Thyroid gland (tissue), 4 donors: Measurements from ENCODE around the gene S1PR1. TPM values are rescaled to one million over a fixed set of nuclear protein-coding genes. Genes with fewer than 3 reads are reported as not detected.

Experiments used
- DNase-seq, 2 donors: peaks; one replicate each; pipeline ENCODE4 v3.0.0-alpha.2; 2019
- H3K27ac ChIP-seq, 3 donors: fragments of 200-600 bp; sonication (generic); 1 replicate in 2 of 3; 2 replicates in 1 of 3; pipeline ENCODE4 v1.5.1; 2016 to 2019; ENCODE audit warnings: mild to moderate bottlenecking in 1 of 3, moderate library complexity in 1 of 3
- H3K27me3 ChIP-seq: fragments of 200-600 bp; sonication (generic); one replicate; pipeline ENCODE4 v1.5.1; 2019
- H3K36me3 ChIP-seq, 2 donors: fragments of 200-600 bp; sonication (generic); one replicate each; pipeline ENCODE4 v1.5.1; 2016 to 2019
- H3K4me1 ChIP-seq, 2 donors: fragments of 200-600 bp; sonication (generic); one replicate each; pipeline ENCODE4 v1.5.1; 2017 to 2019
- H3K4me3 ChIP-seq, 3 donors: fragments of 200-600 bp; sonication (generic); replicated peaks in 1 of 3; 1 replicate in 2 of 3; 2 replicates in 1 of 3; pipeline ENCODE4 v1.5.1; 2016; ENCODE audit warnings: mild to moderate bottlenecking in 1 of 3
- H3K9me3 ChIP-seq: fragments of 200-600 bp; sonication (generic); one replicate; pipeline ENCODE4 v1.5.1; 2017
- POLR2A ChIP-seq, 2 donors: fragments of 450-650 bp; IDR thresholded peaks; one replicate each; pipeline ENCODE4 v1.6.1; 2017; ENCODE audit warnings: antibody characterized with exemption in 2 of 2, mild to moderate bottlenecking in 2 of 2, moderate library complexity in 1 of 2
- WGBS, 2 donors: methylation state at CpG; one replicate each; pipeline ENCODE4 v1.1.5; 2017; 5-methylcytosine and 5-hydroxymethylcytosine counted together
- intact Hi-C: fragments of 100-400 bp; cut with DNase I; formaldehyde crosslinking; loops from one replicate; pipeline ENCODE4 v1.15.1; 2023
- total RNA-seq, 4 donors: library from RNA; depleted of rRNA; stranded (reverse); fragments of >200 nt; gene quantifications; one replicate each; pipeline ENCODE4 v1.2.3, GENCODE V29; 2016
- TF ChIP-seq, protein P1 (sequence below), 6 experiments: fragments of 200-600 bp in 3 of 6; fragments of 450-650 bp in 3 of 6; sonication (generic) in 3 of 6; IDR thresholded peaks; one replicate each; pipeline ENCODE4 v1.5.1; 2016 to 2019; ENCODE audit warnings: antibody characterized with exemption in 6 of 6, mild to moderate bottlenecking in 2 of 6, inconsistent platforms in 1 of 6, moderate library complexity in 1 of 6

Gene S1PR1
- total RNA-seq, 4 donors from 2014 or later = 34.5 to 92.7 (median 67.0) TPM

GRCh38 chr1:101191049-101191448 lies 45.8 kb upstream of the S1PR1 start:
- intact Hi-C loops = no loop called here
- TF ChIP-seq, protein P1, sequence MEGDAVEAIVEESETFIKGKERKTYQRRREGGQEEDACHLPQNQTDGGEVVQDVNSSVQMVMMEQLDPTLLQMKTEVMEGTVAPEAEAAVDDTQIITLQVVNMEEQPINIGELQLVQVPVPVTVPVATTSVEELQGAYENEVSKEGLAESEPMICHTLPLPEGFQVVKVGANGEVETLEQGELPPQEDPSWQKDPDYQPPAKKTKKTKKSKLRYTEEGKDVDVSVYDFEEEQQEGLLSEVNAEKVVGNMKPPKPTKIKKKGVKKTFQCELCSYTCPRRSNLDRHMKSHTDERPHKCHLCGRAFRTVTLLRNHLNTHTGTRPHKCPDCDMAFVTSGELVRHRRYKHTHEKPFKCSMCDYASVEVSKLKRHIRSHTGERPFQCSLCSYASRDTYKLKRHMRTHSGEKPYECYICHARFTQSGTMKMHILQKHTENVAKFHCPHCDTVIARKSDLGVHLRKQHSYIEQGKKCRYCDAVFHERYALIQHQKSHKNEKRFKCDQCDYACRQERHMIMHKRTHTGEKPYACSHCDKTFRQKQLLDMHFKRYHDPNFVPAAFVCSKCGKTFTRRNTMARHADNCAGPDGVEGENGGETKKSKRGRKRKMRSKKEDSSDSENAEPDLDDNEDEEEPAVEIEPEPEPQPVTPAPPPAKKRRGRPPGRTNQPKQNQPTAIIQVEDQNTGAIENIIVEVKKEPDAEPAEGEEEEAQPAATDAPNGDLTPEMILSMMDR (IDR thresholded peaks at IDR 0.05) = no peak
- no peak for TF ChIP-seq POLR2A (IDR thresholded peaks at IDR 0.05)
- H3K4me3 ChIP-seq = no peak overlapping the region
- H3K36me3 ChIP-seq = no peaks in the 10 kb centered on the region
- H3K9me3 ChIP-seq = no peaks in the 10 kb centered on the region
- no peak for DNase-seq
- no peak overlapping the region for H3K27ac ChIP-seq
- H3K27me3 ChIP-seq = no peaks in the 10 kb centered on the region
- no peaks in the 10 kb centered on the region for H3K4me1 ChIP-seq

DNA sequence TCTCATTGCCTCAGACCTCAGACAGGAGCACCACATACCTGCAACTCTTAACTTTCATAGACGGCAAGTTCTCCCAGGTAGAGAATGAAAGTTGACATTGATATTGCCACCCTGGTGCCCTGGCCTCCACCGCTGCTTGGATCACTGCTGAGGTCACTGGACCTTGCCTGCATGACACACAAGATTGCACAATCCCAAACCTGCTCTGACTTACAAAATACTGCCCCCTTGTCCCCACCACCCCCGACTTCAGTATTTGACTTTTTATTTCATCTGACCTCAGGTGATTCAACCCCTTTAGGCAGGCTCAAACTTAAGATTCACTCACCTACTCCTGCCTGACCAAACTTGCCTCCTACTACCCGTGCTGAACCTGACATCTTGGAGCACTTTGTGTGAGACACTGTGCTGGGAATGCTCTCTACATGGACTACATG lies 43.1 kb upstream of the S1PR1 start:
- DNase-seq = peak; percentile 42 to 59
- Histone ChIP-seq H3K9me3 (no peaks in the 10 kb centered on the region), H3K27ac (no peak overlapping the region), H3K36me3 (no peaks in the 10 kb centered on the region), H3K4me1 (no peaks in the 10 kb centered on the region), H3K27me3 (no peaks in the 10 kb centered on the region), H3K4me3 (no peak overlapping the region)
- WGBS, 2 donors = 64 to 74% methylated on average over 4 of the region's 4 CpGs
- intact Hi-C loops = no loop called here
- TF ChIP-seq, protein P1 (IDR thresholded peaks at IDR 0.05) = no peak
- TF ChIP-seq POLR2A (IDR thresholded peaks at IDR 0.05) = no peak

DNA sequence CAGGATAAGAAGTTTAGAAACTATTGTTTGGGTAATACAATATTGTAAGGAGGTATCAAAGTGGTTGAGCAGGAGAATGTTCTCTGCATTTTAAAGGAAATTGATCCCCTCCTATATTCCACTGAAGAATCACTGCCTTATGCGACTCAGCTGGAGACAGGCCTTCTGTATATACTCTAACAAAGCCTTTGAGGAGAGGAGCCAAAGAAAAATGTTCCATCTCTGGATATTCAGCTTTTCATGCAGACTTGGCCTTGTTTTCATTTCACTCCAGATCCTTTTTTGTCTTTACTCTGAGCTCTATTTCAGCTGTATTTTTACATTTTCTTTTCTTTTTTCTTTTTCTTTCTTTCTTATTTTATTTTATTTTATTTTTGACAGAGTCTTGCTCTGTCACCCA lies 42.1 kb upstream of the S1PR1 start:
- Histone ChIP-seq H3K36me3 (no peaks in the 10 kb centered on the region), H3K9me3 (no peaks in the 10 kb centered on the region), H3K27ac (no peak overlapping the region), H3K4me3 (no peak overlapping the region), H3K27me3 (no peaks in the 10 kb centered on the region), H3K4me1 (no peaks in the 10 kb centered on the region)
- DNase-seq = no peak
- intact Hi-C loops = no loop called here
- 73 to 83% methylated on average over 1 of the region's 1 CpG for WGBS, 2 donors
- TF ChIP-seq, protein P1 (IDR thresholded peaks at IDR 0.05) = no peak
- TF ChIP-seq POLR2A (IDR thresholded peaks at IDR 0.05) = no peak

- no peaks in the 10 kb centered on the region for H3K9me3 ChIP-seq
- no peak overlapping the region for H3K27ac ChIP-seq
- TF ChIP-seq, protein P1 (IDR thresholded peaks at IDR 0.05) = no peak
- no peak for TF ChIP-seq POLR2A (IDR thresholded peaks at IDR 0.05)
- intact Hi-C loops = no loop called here
- no peak overlapping the region for H3K4me3 ChIP-seq
- H3K27me3 ChIP-seq = no peaks in the 10 kb centered on the region
- 92 to 98% methylated on average over 2 of the region's 2 CpGs for whole genome bisulfite sequencing, 2 donors
- no peak for DNase-seq
- H3K36me3 ChIP-seq = no peaks in the 10 kb centered on the region
- H3K4me1 ChIP-seq = no peaks in the 10 kb centered on the region
Observed at GRCh38 chr1:101196668-101197067, 40.2 kb upstream of the S1PR1 start.

DNA sequence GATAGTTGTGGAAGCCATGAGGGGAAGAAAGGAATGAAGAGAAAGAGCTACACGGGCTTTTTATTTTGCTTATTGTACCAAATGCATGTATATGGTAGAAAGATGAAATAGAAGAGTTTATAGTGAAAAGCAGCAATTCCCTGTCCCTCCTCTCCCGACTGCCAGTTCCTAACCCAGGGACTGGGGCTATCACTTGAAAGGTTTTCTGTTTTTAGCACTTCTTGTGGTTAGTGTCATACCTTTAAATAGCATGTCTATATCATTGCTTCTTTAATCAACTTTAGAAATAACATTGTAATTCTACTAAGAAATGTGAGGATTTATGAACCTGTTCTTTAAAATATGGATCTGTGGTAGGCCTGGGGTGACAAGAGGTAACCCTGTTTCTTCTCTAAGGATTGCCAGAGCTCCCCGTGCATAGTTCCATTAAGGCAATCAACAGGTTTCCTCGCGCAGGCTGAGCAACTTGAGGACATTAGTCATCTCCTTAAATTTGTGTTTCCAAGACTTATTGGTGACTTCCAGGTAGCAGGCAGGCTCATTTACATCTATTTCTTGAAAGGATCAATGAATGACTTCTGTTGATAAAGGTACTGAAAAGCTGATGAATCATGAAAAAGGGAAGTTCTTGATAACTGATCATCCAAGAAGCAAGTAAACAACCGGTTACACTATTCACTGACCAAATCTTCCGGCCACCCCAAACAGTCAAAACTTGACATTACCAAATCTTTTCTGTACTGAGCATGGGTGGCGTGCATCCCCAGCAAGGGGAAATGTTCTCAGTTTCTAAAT lies 37.8 kb upstream of the S1PR1 start:
- TF ChIP-seq POLR2A (IDR thresholded peaks at IDR 0.05) = no peak
- TF ChIP-seq, protein P1 (IDR thresholded peaks at IDR 0.05) = no peak
- no peaks in the 10 kb centered on the region for H3K9me3 ChIP-seq
- no peak overlapping the region for H3K4me3 ChIP-seq
- DNase-seq = no peak
- H3K27me3 ChIP-seq = no peaks in the 10 kb centered on the region
- 81 to 94% methylated on average over 8 of the region's 8 CpGs for WGBS, 2 donors
- H3K27ac ChIP-seq = no peak overlapping the region
- H3K4me1 ChIP-seq = no peaks in the 10 kb centered on the region
- intact Hi-C loops = no loop called here
- H3K36me3 ChIP-seq = no peaks in the 10 kb centered on the region
